Liver (tissue), 9 donors: ENCODE data around the gene PRSS22. TPM values are rescaled to one million over a fixed set of nuclear protein-coding genes. Genes with fewer than 3 reads are reported as not detected.

Source experiments
- DNase-seq: peaks from one replicate; pipeline ENCODE4 v3.0.0-alpha.2; 2017; ENCODE audit warnings: low spot score
- H3K27ac ChIP-seq, 2 donors: one replicate each; pipeline ENCODE4 v1.7.0; 2013; ENCODE audit warnings: inconsistent platforms in 2 of 2, low read length in 2 of 2, control low read depth in 1 of 2, low read depth in 1 of 2, mild to moderate bottlenecking in 1 of 2
- H3K27me3 ChIP-seq, 4 donors: one replicate each; pipeline versions ENCODE4 v1.6.1 to v1.7.0; 2013; ENCODE audit warnings: low read length in 3 of 4, inconsistent platforms in 1 of 4, mild to moderate bottlenecking in 1 of 4, moderate library complexity in 1 of 4; ENCODE audit not compliant: control insufficient read depth in 4 of 4, insufficient read depth in 4 of 4
- H3K36me3 ChIP-seq, 4 donors: one replicate each; pipeline versions ENCODE4 v1.6.1 to v1.7.0; 2013; ENCODE audit warnings: low read length in 3 of 4, mild to moderate bottlenecking in 3 of 4, low read depth in 1 of 4, moderate library complexity in 1 of 4; ENCODE audit not compliant: control insufficient read depth in 4 of 4, insufficient read depth in 3 of 4
- H3K4me1 ChIP-seq, 4 donors: one replicate each; pipeline versions ENCODE4 v1.6.1 to v1.7.0; 2013; ENCODE audit warnings: low read length in 3 of 4, mild to moderate bottlenecking in 3 of 4, moderate library complexity in 1 of 4; ENCODE audit not compliant: control insufficient read depth in 4 of 4, insufficient read depth in 4 of 4
- H3K4me3 ChIP-seq, 3 donors: one replicate each; pipeline versions ENCODE4 v1.6.1 to v1.7.0; 2013; ENCODE audit warnings: low read length in 3 of 3, control low read depth in 1 of 3, low read depth in 1 of 3, mild to moderate bottlenecking in 1 of 3
- H3K9ac ChIP-seq, 2 donors: one replicate each; pipeline ENCODE4 v1.7.0; 2013; ENCODE audit warnings: low read length in 2 of 2, mild to moderate bottlenecking in 2 of 2, moderate library complexity in 2 of 2, control low read depth in 1 of 2, low read depth in 1 of 2
- H3K9me3 ChIP-seq, 4 donors: one replicate each; pipeline versions ENCODE4 v1.6.1 to v1.7.0; 2013; ENCODE audit warnings: low read length in 3 of 4; ENCODE audit not compliant: control insufficient read depth in 4 of 4
- ATF3 ChIP-seq: IDR thresholded peaks from 2 replicates; pipeline ENCODE4 v1.6.1; 2016; ENCODE audit warnings: antibody characterized with exemption
- EGR1 ChIP-seq, 2 donors: IDR thresholded peaks; 2 replicates each; pipeline ENCODE4 v1.6.1; 2016 to 2018; ENCODE audit warnings: antibody characterized with exemption in 2 of 2, low read depth in 2 of 2
- FOXA1 ChIP-seq: IDR thresholded peaks from 2 replicates; pipeline ENCODE4 v1.6.1; 2016; ENCODE audit warnings: antibody characterized with exemption
- FOXA2 ChIP-seq: IDR thresholded peaks from 2 replicates; pipeline ENCODE4 v1.6.1; 2016; ENCODE audit warnings: antibody characterized with exemption
- GABPA ChIP-seq, 2 donors: IDR thresholded peaks in 1 of 2; conservative IDR thresholded peaks in 1 of 2; 2 replicates each; pipeline ENCODE4 v1.6.1; 2016; ENCODE audit warnings: antibody characterized with exemption in 2 of 2, mild to moderate bottlenecking in 1 of 2, moderate library complexity in 1 of 2
- HNF4A ChIP-seq, 2 donors: conservative IDR thresholded peaks; 2 replicates each; pipeline ENCODE4 v1.6.1; 2016; ENCODE audit warnings: antibody characterized with exemption in 2 of 2, mild to moderate bottlenecking in 2 of 2
- HNF4G ChIP-seq: IDR thresholded peaks from 2 replicates; pipeline ENCODE4 v1.6.1; 2016; ENCODE audit warnings: antibody characterized with exemption
- JUND ChIP-seq, 2 donors: IDR thresholded peaks; 2 replicates each; pipeline ENCODE4 v1.6.1; 2016; ENCODE audit warnings: antibody characterized with exemption in 2 of 2
- MAX ChIP-seq: IDR thresholded peaks from 2 replicates; pipeline ENCODE4 v1.6.1; 2016; ENCODE audit warnings: antibody characterized with exemption
- NR2F2 ChIP-seq: IDR thresholded peaks from 2 replicates; pipeline ENCODE4 v1.6.1; 2016; ENCODE audit warnings: antibody characterized with exemption
- RAD21 ChIP-seq, 2 donors: IDR thresholded peaks; 2 replicates each; pipeline ENCODE4 v1.6.1; 2016; ENCODE audit warnings: antibody characterized with exemption in 2 of 2, mild to moderate bottlenecking in 2 of 2
- RXRA ChIP-seq, 2 donors: IDR thresholded peaks; 2 replicates each; pipeline ENCODE4 v1.6.1; 2017 to 2018; ENCODE audit warnings: antibody characterized with exemption in 2 of 2, mild to moderate bottlenecking in 1 of 2
- SP1 ChIP-seq: IDR thresholded peaks from 2 replicates; pipeline ENCODE4 v1.6.1; 2018; ENCODE audit warnings: antibody characterized with exemption, mild to moderate bottlenecking
- TAF1 ChIP-seq: conservative IDR thresholded peaks from 2 replicates; pipeline ENCODE4 v1.6.1; 2016; ENCODE audit warnings: antibody characterized with exemption, mild to moderate bottlenecking
- YY1 ChIP-seq: IDR thresholded peaks from 2 replicates; pipeline ENCODE4 v1.6.1; 2016; ENCODE audit warnings: antibody characterized with exemption, mild to moderate bottlenecking
- WGBS: extraction: QIAGEN DNeasy Blood & Tissue Kit; methylation state at CpG from one replicate; pipeline ENCODE4 v1.1.7; 2013; 5-methylcytosine and 5-hydroxymethylcytosine counted together
- polyA plus RNA-seq, 2 donors: library from polyadenylated mRNA; stranded (reverse) in 1 of 2; unstranded in 1 of 2; fragments of 200-250 nt in 1 of 2; fragments of >200 nt in 1 of 2; fragmentation: Nextera tagmentation in 1 of 2; extraction: Ambion mirVana in 1 of 2; gene quantifications; one replicate each; pipeline versions ENCODE4 v1.2.1 to v1.2.3, GENCODE V29; 2013 to 2015
- total RNA-seq, 2 donors: library from RNA; depleted of rRNA; stranded (reverse); fragments of >200 nt; gene quantifications; one replicate each; pipeline ENCODE4 v1.2.3, GENCODE V29; 2014
- TF ChIP-seq, protein P1 (sequence below): IDR thresholded peaks from 2 replicates; pipeline ENCODE4 v1.6.1; 2016; ENCODE audit warnings: antibody characterized with exemption
- TF ChIP-seq, protein P2 (sequence below): fragments of 150-350 bp; IDR thresholded peaks from 2 replicates; pipeline ENCODE4 v1.5.1; 2017; ENCODE audit warnings: improper control_type of control experiment, low read depth, low read length; ENCODE audit not compliant: missing input control
- donor health status: healthy.
- donor health status: healthy.
- donor health status: healthy.
- donor health status: healthy.
- donor health status: healthy.

The PRSS22 gene
- total and polyA plus RNA-seq, 4 donors: 0.23 to 1.1 (median 0.32) TPM; not detected in 1

DNA sequence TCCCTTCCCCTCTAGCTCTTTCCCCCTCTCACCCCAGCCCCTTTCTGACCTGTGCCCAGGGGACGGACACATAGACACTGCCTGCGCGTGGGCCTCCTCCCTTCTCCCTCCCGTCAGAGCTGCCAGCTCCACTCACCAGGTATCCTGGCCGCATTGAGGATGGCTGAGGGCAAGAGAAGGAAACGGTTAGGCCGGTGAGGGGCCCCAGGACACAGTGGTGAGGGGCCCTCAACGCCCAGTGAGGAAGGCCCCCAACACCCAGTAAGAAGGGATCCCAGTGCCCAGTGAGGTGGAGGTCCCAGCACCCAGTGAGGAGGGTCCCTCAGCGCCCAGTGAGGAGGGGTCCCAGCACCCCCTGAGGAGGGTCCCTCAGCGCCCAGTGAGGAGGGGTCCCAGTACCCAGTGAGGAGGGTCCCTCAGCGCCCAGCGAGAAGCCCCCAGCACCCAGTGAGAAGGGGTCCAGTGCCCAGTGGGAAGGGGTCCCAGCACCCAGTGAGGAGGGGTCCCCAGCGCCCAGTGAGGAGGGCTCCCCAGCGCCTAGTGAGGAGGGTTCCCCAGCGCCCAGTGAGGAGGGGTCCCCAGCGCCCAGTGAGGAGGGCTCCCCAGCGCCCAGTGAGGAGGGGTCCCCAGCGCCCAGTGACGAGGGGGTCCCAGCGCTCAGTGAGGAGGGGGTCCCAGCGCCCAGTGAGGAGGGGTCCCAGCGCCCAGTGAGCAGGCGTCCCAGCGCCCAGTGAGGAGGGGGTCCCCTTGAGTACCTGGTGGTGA, 1.1 kb downstream of the PRSS22 start:
- Histone ChIP-seq H3K9ac (no peak overlapping the region), H3K9me3 (peaks cover 0 to 15% (median under 1%) of the 10 kb centered on the region in 4 donors), H3K27ac (no peak overlapping the region), H3K27me3 (peaks cover 0 to 2% (median 0%) of the 10 kb centered on the region in 4 donors), H3K4me1 (peaks cover 0 to 5% (median under 1%) of the 10 kb centered on the region in 4 donors), H3K4me3 (no peak overlapping the region), H3K36me3 (no peaks in the 10 kb centered on the region)
- DNase-seq: no peak
- WGBS: 76% methylated on average over 24 of the region's 24 CpGs
- TF ChIP-seq RAD21 (IDR thresholded peaks at IDR 0.05): no peak
- TF ChIP-seq NR2F2: no peak
- TF ChIP-seq SP1: no peak
- no peak for TF ChIP-seq FOXA2
- no peak for TF ChIP-seq HNF4G
- TF ChIP-seq MAX: no peak
- no peak for TF ChIP-seq EGR1 (IDR thresholded peaks at IDR 0.05; ENCODE audit: low read depth in 2 of 2)
- TF ChIP-seq GABPA (IDR thresholded peaks at IDR 0.05 in 1 of 2, conservative IDR thresholded peaks at IDR 0.05 in 1 of 2): no peak
- no peak for TF ChIP-seq FOXA1
- no peak for TF ChIP-seq ATF3
- TF ChIP-seq JUND (IDR thresholded peaks at IDR 0.05): no peak
- TF ChIP-seq TAF1: no peak
- TF ChIP-seq, protein P1, sequence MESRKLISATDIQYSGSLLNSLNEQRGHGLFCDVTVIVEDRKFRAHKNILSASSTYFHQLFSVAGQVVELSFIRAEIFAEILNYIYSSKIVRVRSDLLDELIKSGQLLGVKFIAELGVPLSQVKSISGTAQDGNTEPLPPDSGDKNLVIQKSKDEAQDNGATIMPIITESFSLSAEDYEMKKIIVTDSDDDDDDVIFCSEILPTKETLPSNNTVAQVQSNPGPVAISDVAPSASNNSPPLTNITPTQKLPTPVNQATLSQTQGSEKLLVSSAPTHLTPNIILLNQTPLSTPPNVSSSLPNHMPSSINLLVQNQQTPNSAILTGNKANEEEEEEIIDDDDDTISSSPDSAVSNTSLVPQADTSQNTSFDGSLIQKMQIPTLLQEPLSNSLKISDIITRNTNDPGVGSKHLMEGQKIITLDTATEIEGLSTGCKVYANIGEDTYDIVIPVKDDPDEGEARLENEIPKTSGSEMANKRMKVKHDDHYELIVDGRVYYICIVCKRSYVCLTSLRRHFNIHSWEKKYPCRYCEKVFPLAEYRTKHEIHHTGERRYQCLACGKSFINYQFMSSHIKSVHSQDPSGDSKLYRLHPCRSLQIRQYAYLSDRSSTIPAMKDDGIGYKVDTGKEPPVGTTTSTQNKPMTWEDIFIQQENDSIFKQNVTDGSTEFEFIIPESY: no peak
- TF ChIP-seq YY1: no peak
- TF ChIP-seq HNF4A (conservative IDR thresholded peaks at IDR 0.05): no peak

- DNase-seq: no peak
- WGBS: 88% methylated on average over 14 of the region's 14 CpGs
- no peaks in the 10 kb centered on the region for H3K36me3 ChIP-seq
- H3K27me3 ChIP-seq: peaks cover 0 to 2% (median 0%) of the 10 kb centered on the region in 4 donors
- H3K9me3 ChIP-seq: peaks cover 0 to 14% (median under 1%) of the 10 kb centered on the region in 4 donors
- no peak for TF ChIP-seq HNF4A (conservative IDR thresholded peaks at IDR 0.05)
- TF ChIP-seq RAD21 (IDR thresholded peaks at IDR 0.05): no peak
- TF ChIP-seq, protein P2, sequence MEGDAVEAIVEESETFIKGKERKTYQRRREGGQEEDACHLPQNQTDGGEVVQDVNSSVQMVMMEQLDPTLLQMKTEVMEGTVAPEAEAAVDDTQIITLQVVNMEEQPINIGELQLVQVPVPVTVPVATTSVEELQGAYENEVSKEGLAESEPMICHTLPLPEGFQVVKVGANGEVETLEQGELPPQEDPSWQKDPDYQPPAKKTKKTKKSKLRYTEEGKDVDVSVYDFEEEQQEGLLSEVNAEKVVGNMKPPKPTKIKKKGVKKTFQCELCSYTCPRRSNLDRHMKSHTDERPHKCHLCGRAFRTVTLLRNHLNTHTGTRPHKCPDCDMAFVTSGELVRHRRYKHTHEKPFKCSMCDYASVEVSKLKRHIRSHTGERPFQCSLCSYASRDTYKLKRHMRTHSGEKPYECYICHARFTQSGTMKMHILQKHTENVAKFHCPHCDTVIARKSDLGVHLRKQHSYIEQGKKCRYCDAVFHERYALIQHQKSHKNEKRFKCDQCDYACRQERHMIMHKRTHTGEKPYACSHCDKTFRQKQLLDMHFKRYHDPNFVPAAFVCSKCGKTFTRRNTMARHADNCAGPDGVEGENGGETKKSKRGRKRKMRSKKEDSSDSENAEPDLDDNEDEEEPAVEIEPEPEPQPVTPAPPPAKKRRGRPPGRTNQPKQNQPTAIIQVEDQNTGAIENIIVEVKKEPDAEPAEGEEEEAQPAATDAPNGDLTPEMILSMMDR: no peak
- TF ChIP-seq FOXA2: no peak
- TF ChIP-seq, protein P1: no peak
- TF ChIP-seq EGR1 (IDR thresholded peaks at IDR 0.05; ENCODE audit: low read depth in 2 of 2): no peak
- no peak for TF ChIP-seq FOXA1
- no peak for TF ChIP-seq RXRA (IDR thresholded peaks at IDR 0.05)
- no peak overlapping the region for H3K9ac ChIP-seq
- no peak overlapping the region for H3K4me3 ChIP-seq
- peaks cover 0 to 5% (median under 1%) of the 10 kb centered on the region in 4 donors for H3K4me1 ChIP-seq
- no peak overlapping the region for H3K27ac ChIP-seq
Observed at GRCh38 chr16:2856061-2856670, 1.8 kb downstream of the PRSS22 start.
